Esophagus squamous epithelium (tissue), 4 donors: ENCODE measurements around the gene CLEC18B.
"Not testable (repeated sequence)": the region's sequence is repeated elsewhere in the genome, so short reads cannot be mapped to it uniquely, and the experiment has no call there.

ENCODE experiments used
- CTCF ChIP-seq, 6 experiments: fragments of 450-650 bp in 4 of 6; fragments of 200-600 bp in 2 of 6; sonication (generic) in 2 of 6; IDR thresholded peaks; one replicate each; pipeline ENCODE4 v1.5.1; 2016 to 2019; ENCODE audit warnings: antibody characterized with exemption in 6 of 6, mild to moderate bottlenecking in 4 of 6, moderate library complexity in 4 of 6
- POLR2A ChIP-seq, 4 donors: fragments of 450-650 bp; IDR thresholded peaks; one replicate each; pipeline ENCODE4 v1.6.1; 2017; ENCODE audit warnings: antibody characterized with exemption in 4 of 4, mild to moderate bottlenecking in 4 of 4, moderate library complexity in 3 of 4

- TF ChIP-seq POLR2A, CTCF (IDR thresholded peaks at IDR 0.05): not testable (repeated sequence)
These were observed 13.9 kb downstream of the CLEC18B start for GRCh38 chr16:74407362-74407705.
